Mesothelial cell of epicardium (in vitro differentiated cells): ENCODE results near the gene NEUROD4. TPM values are rescaled to one million over a fixed set of nuclear protein-coding genes. Genes with fewer than 3 reads are reported as not detected.
A peak's percentile ranks its signal among the peaks of the same experiment; 100 is the strongest.

ENCODE experiments used
- DNase-seq, 2 experiments: peaks; one replicate each; pipeline ENCODE4 v3.0.0; 2021; ENCODE audit warnings: low spot score in 2 of 2; ENCODE audit not compliant: unreplicated experiment in 2 of 2
- H3K27ac Mint-ChIP-seq: 2 replicates; pipeline ENCODE4 v1.8.0; 2021; ENCODE audit warnings: mixed read lengths
- H3K27me3 Mint-ChIP-seq: 2 replicates; pipeline ENCODE4 v1.8.0; 2021; ENCODE audit warnings: low read depth, mixed read lengths
- H3K36me3 Mint-ChIP-seq: 2 replicates; pipeline ENCODE4 v1.8.0; 2021; ENCODE audit warnings: mixed read lengths
- H3K4me1 Mint-ChIP-seq: 2 replicates; pipeline ENCODE4 v1.8.0; 2021; ENCODE audit warnings: mixed read lengths
- H3K4me3 Mint-ChIP-seq: 2 replicates; pipeline ENCODE4 v1.8.0; 2021; ENCODE audit warnings: mild to moderate bottlenecking, moderate library complexity, mixed read lengths
- H3K9me3 Mint-ChIP-seq: 2 replicates; pipeline ENCODE4 v1.8.0; 2021; ENCODE audit warnings: mixed read lengths
- total RNA-seq: library from RNA; stranded (reverse); gene quantifications from 3 replicates; pipeline ENCODE4 v1.2.1, GENCODE V29; 2021
- TF ChIP-seq, protein P1 (sequence below): fragments of 200-600 bp; sonication (generic); IDR thresholded peaks from one replicate; pipeline ENCODE4 v1.5.0; 2021; ENCODE audit warnings: antibody characterized with exemption; ENCODE audit not compliant: unreplicated experiment

NEUROD4 gene
- total RNA-seq, 1 donor from 2014 or later, result not detected

DNA sequence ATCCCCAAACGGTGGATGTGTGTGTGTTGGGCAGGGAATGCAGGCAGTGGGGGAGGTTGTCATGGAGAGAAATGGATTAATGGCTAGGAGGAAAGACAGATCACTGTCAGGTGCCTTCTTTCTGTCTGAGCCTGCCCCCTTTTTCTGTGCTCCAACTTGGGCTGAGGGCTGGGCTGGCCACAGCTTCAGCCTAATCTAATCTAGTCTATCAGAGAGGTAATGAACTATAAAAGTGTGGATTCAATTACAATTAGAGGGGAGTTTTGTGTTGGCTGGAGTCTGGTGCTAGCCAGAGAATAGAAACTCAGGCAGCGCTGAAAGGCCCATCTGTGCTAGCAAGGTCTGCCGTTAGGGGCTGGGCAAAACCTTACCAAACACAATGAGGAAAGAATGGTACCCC, 41.2 kb downstream of the NEUROD4 start:
- Mint-ChIP-seq H3K36me3 (no peaks in the 10 kb centered on the region), H3K9me3 (no peaks in the 10 kb centered on the region), H3K4me3 (no peak overlapping the region), H3K27ac (no peak overlapping the region), H3K4me1 (peaks cover 3% of the 10 kb centered on the region), H3K27me3 (peaks cover 33% of the 10 kb centered on the region)
- TF ChIP-seq, protein P1, sequence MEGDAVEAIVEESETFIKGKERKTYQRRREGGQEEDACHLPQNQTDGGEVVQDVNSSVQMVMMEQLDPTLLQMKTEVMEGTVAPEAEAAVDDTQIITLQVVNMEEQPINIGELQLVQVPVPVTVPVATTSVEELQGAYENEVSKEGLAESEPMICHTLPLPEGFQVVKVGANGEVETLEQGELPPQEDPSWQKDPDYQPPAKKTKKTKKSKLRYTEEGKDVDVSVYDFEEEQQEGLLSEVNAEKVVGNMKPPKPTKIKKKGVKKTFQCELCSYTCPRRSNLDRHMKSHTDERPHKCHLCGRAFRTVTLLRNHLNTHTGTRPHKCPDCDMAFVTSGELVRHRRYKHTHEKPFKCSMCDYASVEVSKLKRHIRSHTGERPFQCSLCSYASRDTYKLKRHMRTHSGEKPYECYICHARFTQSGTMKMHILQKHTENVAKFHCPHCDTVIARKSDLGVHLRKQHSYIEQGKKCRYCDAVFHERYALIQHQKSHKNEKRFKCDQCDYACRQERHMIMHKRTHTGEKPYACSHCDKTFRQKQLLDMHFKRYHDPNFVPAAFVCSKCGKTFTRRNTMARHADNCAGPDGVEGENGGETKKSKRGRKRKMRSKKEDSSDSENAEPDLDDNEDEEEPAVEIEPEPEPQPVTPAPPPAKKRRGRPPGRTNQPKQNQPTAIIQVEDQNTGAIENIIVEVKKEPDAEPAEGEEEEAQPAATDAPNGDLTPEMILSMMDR, result no peak
- DNase-seq, result no peak

DNA sequence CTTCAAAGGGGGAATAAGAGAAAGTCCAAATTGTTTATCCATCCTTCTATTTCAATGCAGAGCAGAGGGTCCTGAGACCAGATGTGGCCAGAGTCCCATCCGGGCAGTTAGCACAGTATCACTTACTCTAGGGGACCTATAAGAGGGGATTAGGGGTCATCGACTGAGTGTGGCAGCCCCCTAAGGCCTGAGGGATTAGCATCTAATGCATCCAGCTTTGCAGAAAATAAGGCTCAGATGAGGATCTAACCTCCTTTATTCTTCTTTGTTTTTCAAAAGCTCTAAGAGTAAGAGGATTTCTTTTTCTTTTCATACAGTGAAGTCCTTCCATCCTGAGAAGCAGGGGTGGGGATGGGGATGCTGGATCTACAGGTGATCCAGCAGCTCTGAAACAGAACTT, 43.5 kb downstream of the NEUROD4 start:
- peaks cover 3% of the 10 kb centered on the region for H3K4me1 Mint-ChIP-seq
- H3K9me3 Mint-ChIP-seq, result no peaks in the 10 kb centered on the region
- DNase-seq, result no peak
- H3K4me3 Mint-ChIP-seq, result no peak overlapping the region
- H3K27ac Mint-ChIP-seq, result no peak overlapping the region
- TF ChIP-seq, protein P1, result no peak
- H3K27me3 Mint-ChIP-seq, result peaks cover 37% of the 10 kb centered on the region
- H3K36me3 Mint-ChIP-seq, result no peaks in the 10 kb centered on the region

DNA sequence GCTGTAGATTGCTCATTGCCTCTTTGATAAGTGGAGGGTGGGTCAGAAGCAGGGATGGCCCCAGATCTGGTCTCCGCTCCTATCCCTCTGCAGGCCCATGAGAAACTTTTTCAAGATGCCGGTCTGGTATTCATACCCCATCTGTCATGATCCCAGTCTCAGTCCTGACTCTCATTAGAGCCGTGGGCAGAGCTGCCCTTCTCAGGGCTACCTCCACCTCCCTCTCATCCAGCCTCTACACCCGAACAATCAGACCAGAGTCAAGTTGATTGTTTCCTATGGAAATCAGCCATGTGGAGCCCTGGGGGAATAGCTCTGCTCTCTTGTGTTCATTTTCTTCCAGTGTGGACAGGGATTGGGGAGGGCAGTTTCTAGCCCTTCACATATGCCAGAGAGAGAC, 45.8 kb downstream of the NEUROD4 start:
- TF ChIP-seq, protein P1, result no peak
- no peak for DNase-seq
- Mint-ChIP-seq H3K4me1 (peaks cover 3% of the 10 kb centered on the region), H3K27ac (no peak overlapping the region), H3K36me3 (no peaks in the 10 kb centered on the region), H3K9me3 (no peaks in the 10 kb centered on the region), H3K4me3 (no peak overlapping the region), H3K27me3 (peaks cover 31% of the 10 kb centered on the region)

DNA sequence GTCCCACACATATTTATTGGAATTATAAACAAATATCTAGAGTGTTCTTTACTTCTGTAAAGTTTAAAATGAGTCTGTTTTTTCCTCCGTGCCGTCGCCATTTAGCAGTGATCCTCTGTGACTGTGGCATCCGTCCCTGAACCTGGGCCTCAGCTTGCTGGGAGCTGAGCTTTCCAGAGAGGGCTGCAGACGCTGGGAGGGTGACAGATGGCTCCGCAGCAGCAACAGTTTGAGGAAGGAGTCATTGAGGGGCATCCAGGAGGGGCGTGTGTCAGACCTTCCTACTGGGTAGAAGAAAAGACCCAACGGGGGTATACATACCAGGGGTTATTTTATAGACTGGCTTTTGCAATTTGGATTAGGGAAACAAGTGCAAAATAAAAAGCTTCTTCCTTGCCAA, 47.9 kb downstream of the NEUROD4 start:
- Mint-ChIP-seq H3K36me3 (no peaks in the 10 kb centered on the region), H3K27ac (no peak overlapping the region), H3K4me1 (no peaks in the 10 kb centered on the region), H3K4me3 (no peak overlapping the region), H3K9me3 (no peaks in the 10 kb centered on the region), H3K27me3 (peaks cover 30% of the 10 kb centered on the region)
- TF ChIP-seq, protein P1, result no peak
- no peak for DNase-seq

DNA sequence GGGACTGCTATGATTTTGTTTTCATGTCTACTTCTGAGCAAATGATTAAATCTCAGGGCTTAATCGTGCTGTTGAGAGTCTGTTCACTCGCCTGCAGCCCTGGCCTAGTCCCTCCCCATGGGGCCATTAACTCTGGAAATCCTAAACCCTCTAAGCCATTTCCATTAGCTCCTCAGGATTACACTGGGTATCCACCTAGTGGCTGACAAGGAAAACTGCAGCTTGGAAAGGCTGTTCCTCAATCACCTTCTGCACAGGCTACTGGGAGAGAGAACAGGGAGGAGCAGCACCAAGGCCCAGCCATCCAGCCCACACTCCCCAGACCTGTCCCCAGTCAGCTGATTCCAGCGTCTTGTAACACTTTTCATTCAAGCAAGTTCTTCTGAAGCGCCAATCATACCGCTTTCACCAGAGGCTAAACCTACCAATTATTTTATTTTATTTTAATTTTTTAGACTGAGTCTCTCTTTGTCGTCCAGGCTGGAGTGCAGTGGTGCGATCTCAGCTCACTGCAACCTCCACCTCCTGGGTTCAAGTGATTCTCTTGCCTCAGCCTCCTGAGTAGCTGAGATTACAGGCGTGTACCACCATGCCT, 48.7 kb downstream of the NEUROD4 start:
- Mint-ChIP-seq H3K27me3 (peaks cover 23% of the 10 kb centered on the region), H3K4me1 (no peaks in the 10 kb centered on the region), H3K4me3 (no peak overlapping the region), H3K9me3 (no peaks in the 10 kb centered on the region), H3K27ac (no peak overlapping the region), H3K36me3 (no peaks in the 10 kb centered on the region)
- DNase-seq, result no peak
- TF ChIP-seq, protein P1, result peak; percentile 88

DNA sequence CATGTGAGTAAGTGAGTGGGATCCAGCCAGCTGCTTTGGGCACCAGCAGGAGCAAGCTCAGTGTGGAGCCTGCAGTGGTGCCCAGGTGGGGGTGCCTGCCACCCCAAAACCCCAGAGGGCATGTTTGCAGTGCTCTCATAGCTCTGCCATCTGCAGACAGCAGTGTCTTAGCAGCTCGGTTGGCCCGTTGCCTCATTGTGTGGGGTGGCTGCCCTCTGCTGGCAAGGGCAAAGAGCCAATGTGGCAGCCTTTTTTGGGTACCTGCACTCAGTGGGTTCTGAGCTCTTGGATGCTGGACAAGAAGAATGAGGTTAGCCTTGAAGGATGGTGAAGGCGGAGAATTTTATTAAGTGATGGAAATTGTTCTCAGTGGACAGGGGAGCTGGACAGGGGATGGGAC, 52.3 kb downstream of the NEUROD4 start:
- TF ChIP-seq, protein P1, result no peak
- Mint-ChIP-seq H3K4me1 (no peaks in the 10 kb centered on the region), H3K27ac (no peak overlapping the region), H3K4me3 (no peak overlapping the region), H3K36me3 (no peaks in the 10 kb centered on the region), H3K27me3 (peaks cover 19% of the 10 kb centered on the region), H3K9me3 (no peaks in the 10 kb centered on the region)
- no peak for DNase-seq
